Fibroblast of mammary gland (primary cell): ENCODE measurements around the gene PLEK.
"Not testable (repeated sequence)": the region's sequence is repeated elsewhere in the genome, so short reads cannot be mapped to it uniquely, and the experiment has no call there.

ENCODE experiments used
- DNase-seq: peaks from one replicate; pipeline ENCODE4 v3.0.0-alpha.2; 2010; ENCODE audit warnings: low read depth
- H3K4me3 ChIP-seq: 2 replicates; pipeline ENCODE4 v1.5.1; 2011; ENCODE audit warnings: low read depth, mild to moderate bottlenecking, low read length, moderate library complexity; ENCODE audit not compliant: control insufficient read depth
- TF ChIP-seq, protein P1 (sequence below): conservative IDR thresholded peaks from 2 replicates; pipeline ENCODE4 v1.5.1; 2011; ENCODE audit warnings: low read depth, low read length, inconsistent platforms; ENCODE audit not compliant: control insufficient read depth, insufficient read depth

The PLEK gene

DNA sequence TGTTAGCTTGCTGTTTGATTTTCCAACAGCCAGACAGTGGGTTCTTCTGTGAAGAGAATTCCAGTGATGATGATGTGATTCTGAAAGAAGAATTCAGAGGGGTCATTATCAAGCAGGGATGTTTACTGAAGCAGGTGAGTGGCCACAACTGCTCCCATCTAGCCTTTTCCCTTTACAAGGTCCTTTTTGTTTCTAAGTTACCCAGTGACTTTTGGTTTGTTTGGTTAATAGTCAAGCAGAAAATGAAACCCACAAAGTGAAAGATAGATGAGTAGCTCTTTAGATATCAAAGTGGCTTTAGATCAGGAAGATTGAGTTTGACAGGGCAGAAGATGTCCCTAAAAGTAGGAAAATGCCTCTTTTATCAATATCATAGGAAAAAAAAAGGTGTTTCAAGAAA, 23.3 kb downstream of the PLEK start:
- TF ChIP-seq, protein P1, sequence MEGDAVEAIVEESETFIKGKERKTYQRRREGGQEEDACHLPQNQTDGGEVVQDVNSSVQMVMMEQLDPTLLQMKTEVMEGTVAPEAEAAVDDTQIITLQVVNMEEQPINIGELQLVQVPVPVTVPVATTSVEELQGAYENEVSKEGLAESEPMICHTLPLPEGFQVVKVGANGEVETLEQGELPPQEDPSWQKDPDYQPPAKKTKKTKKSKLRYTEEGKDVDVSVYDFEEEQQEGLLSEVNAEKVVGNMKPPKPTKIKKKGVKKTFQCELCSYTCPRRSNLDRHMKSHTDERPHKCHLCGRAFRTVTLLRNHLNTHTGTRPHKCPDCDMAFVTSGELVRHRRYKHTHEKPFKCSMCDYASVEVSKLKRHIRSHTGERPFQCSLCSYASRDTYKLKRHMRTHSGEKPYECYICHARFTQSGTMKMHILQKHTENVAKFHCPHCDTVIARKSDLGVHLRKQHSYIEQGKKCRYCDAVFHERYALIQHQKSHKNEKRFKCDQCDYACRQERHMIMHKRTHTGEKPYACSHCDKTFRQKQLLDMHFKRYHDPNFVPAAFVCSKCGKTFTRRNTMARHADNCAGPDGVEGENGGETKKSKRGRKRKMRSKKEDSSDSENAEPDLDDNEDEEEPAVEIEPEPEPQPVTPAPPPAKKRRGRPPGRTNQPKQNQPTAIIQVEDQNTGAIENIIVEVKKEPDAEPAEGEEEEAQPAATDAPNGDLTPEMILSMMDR = no peak
- no peak overlapping the region for H3K4me3 ChIP-seq
- DNase-seq = no peak

GRCh38 chr2:68388772-68389171, 23.7 kb downstream of the PLEK start:
- no peak overlapping the region for H3K4me3 ChIP-seq
- DNase-seq = no peak
- TF ChIP-seq, protein P1 = no peak

- TF ChIP-seq, protein P1 = no peak
- no peak overlapping the region for H3K4me3 ChIP-seq
- DNase-seq = no peak
Observed at GRCh38 chr2:68390114-68390513, 25.0 kb downstream of the PLEK start.

GRCh38 chr2:68390586-68390985, 25.5 kb downstream of the PLEK start:
- H3K4me3 ChIP-seq = no peak overlapping the region
- TF ChIP-seq, protein P1 = no peak
- no peak for DNase-seq

DNA sequence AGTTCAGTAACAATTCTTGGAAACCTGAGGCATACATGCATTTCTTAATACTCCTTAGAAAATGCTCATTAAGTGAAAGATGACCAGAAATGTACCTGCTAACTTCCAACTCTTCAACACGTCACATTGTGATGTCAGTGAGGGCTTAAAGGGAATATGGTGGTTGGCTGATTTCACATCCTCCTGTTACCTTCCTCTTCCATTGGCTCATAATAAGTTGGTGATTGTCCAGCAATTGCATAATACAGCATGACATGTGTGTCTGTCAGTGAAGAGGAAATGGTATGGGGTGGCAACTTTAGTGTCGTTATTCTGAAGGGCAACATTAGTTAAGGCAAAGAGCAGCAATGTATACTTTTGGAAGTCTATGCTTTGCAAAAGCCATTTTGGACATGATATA, 26.0 kb downstream of the PLEK start:
- DNase-seq = peak; percentile 15
- no peak overlapping the region for H3K4me3 ChIP-seq
- TF ChIP-seq, protein P1 = no peak

DNA sequence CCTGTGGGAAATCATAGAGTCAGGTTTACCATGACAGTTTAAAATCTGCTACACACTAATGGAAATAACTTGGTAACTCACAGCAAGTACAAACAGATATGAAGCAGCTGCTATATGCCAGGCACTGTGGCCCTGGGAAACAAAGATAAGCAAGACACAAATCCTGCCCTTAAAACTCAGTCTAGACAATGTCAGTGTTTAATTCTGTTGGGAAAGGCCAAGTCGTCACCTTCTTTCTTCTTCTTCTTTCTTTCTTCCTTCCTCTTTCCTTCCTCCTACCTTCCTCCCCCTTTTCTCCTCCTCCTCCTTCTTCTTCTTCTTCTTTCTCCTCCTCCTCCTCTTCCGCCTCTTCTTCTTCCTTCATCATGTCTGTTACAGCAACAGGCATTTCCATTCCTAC, 26.8 kb downstream of the PLEK start:
- TF ChIP-seq, protein P1 = no peak
- DNase-seq = no peak
- H3K4me3 ChIP-seq = no peak overlapping the region

DNA sequence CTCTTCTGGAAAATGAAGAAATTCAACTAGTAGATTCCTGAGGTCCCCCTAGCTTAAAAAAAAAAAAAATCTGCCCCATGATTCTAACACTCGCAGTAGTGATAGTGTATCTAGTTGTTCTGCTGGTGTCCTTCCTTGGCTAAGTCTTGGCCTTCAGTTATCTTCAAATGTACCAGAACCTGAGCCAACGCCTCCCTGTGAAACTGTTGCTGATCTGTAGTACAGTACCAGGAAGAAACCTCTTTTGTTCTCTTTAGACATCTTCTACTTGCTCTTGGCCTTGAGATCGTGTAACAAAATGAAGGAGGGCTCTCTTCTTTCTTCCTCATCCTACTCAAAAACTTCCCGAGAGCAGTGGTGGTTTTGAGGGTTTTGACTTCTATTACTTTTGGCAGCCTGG, 31.0 kb downstream of the PLEK start:
- TF ChIP-seq, protein P1 = no peak
- no peak for DNase-seq
- no peak overlapping the region for H3K4me3 ChIP-seq

- not testable (repeated sequence) for H3K4me3 ChIP-seq, DNase-seq
Observed at GRCh38 chr2:68397704-68398263, 32.7 kb downstream of the PLEK start.
